HEK293T (cell line): Measurements from ENCODE around the gene DMGDH.

Experiments
- FOXM1 ChIP-seq: fragments of 450-650 bp; IDR thresholded peaks from 2 replicates; pipeline ENCODE4 v1.6.1; 2017; ENCODE audit warnings: mild to moderate bottlenecking, borderline replicate concordance
- SP1 ChIP-seq: fragments of 450-650 bp; IDR thresholded peaks from 2 replicates; pipeline ENCODE4 v1.6.1; 2017

- no peak for TF ChIP-seq SP1
- TF ChIP-seq FOXM1: no peak
Measured at GRCh38 chr5:78989080-78989479, 80.4 kb downstream of the DMGDH start.
